Activated CD8-positive, alpha-beta memory T cell treated with anti-CD3 and anti-CD28 coated beads for 4 hours (primary cell): ENCODE data around the gene CCDC142.
"Not testable (repeated sequence)": the region's sequence is repeated elsewhere in the genome, so short reads cannot be mapped to it uniquely, and the experiment has no call there.

Source experiments
- DNase-seq, 2 donors: peaks; one replicate each; pipeline ENCODE4 v3.0.0-alpha.2; 2020; ENCODE audit warnings: low read depth in 2 of 2

CCDC142 gene

DNA sequence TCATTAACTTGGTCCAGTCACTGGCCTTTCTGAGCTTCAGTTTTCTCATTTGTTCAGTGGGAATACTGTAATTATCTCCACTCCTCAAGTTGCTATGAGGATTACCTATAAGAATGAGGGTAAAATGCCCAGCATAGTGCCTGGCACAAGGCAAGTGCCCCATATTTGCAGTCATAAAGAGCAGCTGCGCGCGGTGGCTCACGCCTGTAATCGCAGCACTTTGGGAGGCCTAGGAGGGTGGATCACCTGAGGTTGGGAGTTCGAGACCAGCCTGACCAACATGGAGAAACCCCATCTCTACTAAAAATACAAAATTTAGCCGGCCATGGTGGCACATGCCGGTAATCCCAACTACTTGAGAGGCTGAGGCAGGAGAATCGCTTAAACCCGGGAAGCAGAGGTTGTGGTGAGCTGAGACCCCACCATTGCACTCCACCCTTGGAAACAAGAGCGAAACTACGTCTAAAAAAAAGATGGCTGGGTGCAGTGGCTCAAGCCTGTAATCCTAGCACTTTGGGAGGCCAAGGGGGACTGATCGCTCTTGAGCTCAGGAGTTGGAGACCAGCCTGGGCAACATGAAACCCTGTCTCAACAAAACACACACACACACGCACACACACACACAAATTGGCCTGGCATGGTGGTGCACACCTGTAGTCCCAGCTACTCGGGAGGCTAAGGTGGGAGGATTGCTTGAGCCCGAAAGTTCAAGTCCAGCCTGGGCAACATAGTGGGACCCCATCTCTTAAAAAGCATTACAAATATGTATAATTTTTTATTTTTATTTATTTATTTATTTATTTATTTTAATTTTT lies 40.1 kb downstream of the CCDC142 start:
- DNase-seq = not testable (repeated sequence)

DNA sequence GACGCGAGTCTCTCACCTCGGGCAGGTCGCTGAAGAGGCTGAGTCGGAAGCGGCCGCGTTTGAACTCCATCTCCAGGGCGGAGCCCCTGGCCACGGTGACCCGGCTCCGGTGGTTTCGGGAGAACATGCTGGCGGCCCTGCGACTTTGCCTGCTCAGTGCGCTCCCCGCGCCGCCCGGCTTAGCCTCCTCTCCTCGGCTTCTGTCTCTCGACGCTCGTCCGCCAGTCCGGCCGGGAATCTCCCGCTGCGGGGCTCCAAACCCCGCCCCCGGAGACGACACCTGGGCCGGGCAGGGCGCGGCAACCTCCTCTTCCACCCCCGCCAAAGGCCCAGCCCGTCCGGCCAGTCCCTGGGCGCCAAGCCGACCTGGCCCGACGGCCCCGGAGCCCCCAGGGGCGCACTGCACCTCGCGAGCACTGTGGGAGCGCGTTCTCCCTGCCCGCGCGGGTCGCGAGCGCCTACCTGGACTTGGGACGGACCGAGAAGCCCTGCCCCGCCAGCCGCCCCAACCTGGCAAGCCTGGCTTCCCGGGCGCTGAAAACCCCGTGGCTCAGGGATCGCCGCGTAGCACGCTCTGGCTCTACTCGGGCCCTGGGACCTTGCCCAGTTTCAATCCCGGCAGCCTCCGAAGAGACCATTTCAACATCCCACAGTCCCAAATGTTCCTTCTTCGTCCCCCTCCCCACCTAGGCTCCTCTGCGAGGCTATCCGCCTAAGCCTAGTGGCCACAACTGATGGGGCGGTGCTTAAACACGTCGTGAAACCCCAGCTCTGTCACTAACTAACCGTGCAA lies 40.9 kb downstream of the CCDC142 start, which contains the start of gene RTKN:
Gene RTKN, minus strand, starts transcription at position 248 of the 793 bp plus-strand sequence. Its CDS starts 121 bp downstream, at position 127.
- no peak for DNase-seq

GRCh38 chr2:74441170-74441689 lies 41.6 kb downstream of the CCDC142 start:
- no peak for DNase-seq

- DNase-seq = no peak
Observed at GRCh38 chr2:74440378-74441169, 42.2 kb downstream of the CCDC142 start.

DNA sequence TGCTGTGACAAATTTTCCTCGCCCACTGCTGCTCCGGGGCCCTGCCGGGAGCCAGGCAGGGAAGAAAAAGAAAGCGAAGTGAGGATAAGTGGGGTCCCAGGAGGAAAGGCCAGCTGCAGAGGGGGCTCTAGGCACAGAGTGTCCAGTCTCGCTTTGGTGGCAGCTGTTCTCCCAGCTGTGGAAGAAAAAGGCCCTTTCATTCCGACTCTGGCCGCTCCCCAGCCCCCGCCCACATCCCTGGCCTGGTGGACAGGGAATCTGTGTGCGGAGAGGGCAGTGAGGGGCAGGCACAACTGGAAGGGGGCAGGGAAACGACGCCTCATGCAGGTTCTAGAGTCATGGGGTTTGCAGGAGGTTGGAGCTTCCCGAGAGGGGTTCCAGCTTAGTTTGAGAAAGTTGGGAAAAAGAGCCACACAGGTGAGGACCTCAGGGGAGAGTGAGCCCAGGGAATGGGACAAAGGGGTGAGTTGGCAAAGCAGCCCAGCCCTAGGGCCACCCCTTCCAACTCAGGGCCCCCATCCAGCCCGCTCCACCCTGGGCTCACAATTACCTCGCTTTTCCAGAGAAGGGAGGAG lies 42.9 kb downstream of the CCDC142 start:
- no peak for DNase-seq

GRCh38 chr2:74439373-74439772 lies 43.4 kb downstream of the CCDC142 start:
- no peak for DNase-seq

DNA sequence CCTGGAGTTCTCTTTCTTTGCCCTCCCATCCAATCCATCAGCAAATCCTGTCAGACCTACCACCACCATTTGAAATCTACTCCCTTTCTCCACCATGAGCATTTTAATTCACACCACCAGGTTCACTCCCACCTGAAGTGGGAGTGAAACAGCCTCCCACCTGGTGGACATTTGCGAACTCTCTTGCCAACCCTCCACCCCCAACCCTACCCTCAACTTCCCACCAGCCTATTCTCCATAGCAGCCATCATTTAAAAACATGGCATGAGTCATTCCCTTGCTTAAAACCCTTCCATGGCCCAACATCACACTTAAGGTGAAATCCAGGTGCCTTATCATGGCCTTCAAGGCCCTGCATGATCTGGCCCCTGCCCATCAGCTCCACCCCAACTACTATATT lies 44.5 kb downstream of the CCDC142 start:
- no peak for DNase-seq

DNA sequence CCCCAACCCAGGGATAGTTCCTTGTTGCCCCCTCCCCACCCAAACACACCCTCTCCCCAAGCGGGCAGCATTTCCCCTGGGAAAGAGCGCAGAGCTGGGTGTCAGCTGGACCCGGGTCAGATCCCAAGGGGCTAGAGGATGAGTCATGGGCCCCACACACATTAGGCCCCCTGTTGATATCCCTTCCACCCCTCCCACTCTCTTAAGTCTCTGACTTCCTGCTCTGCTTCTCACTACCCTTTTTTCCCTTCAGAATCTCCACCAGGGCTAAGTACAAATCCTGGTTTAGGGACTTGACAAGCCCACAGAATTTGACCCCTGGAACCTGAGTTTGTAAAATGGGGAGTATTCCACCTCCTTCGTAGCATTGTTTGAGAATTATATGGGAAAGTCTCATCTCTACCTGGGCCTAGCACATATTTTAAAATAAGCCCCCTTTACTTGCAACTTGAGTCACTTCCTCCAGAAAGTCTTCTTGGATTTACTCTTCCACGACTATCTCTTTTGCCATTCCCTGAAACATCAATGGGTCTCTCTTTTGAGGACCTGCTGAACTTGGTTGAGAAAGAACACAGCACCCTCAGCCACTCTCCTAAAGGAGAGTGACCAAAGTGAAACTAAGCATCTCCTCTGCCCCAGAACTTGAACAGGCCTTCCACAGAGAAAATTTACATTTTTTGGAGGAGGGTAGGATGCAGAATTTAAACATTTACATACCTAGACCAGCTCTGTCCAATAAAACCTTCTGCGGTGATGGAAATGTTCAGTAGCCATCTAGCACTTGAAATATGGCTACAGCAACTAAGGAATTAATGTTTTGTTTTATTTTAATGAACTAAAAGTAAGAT lies 45.7 kb downstream of the CCDC142 start:
- DNase-seq = no peak

- DNase-seq = no peak
Observed at GRCh38 chr2:74436111-74436805, 46.5 kb downstream of the CCDC142 start.

- no peak for DNase-seq
Observed at GRCh38 chr2:74430502-74430901, 52.3 kb downstream of the CCDC142 start.

DNA sequence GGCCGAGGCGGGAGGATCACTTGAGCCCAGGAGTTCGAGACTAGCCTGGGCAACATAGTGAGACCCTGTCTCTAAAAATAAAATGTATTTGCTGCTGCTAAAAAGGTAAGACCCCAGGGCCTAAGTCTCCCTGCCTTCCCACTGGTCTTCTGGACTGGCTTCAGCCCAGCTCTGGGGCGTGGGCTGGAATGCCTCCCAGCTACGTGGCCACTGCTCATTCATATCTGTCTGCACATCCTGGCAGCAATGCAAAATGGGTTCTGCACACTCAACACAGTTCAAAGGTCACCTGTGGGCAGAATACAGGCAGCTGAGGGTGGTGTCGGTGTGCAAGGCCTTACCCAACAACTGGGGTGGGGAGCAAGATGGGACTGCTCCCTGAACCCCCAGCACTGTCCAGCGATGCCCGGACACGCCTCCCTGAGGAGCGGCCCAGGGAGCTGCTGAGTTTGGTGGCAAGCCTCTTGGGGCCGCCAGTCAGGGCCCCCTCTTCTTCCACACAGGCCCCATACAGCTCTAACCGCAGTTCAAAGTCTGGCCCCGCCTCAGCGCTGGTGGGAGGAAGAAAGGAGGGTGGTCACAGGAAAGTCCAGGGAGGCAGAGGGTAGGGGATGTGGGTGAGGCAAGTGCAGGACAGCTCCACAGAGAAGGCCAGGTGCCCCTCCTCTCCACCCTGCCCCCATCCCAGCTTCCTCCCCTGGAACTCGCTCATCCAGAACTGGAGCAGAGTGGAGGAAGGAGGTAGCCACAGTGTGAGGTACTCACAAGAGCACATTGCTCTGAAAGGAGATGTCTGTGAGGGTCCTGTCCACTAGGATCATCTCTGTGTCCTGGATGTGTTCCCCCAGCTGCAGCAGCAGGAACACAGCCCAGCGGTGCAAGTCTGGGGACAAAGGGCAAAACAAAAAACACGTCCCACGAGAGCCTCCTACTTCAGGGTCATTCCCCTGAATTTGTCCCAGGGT lies 53.0 kb downstream of the CCDC142 start:
- no peak for DNase-seq

DNA sequence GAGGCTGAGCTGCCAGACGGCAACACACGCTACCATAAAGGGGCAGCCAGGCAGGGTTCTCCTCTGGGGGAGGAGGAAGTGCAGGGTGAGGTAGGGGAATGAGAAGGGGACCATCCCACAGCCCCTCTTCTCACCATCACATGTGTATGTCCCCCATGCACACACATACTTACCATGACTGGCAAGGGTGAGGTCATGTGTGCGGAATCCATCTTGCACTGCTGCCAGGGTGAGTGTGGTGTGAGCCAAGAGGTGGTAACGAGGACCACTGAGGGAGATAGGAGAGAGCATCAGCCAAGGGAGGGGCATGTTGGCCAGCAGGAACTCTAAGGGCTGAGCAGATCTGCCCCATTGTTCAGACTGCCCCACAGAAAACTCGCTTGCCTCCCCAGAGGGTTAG lies 54.1 kb downstream of the CCDC142 start:
- DNase-seq = no peak

DNA sequence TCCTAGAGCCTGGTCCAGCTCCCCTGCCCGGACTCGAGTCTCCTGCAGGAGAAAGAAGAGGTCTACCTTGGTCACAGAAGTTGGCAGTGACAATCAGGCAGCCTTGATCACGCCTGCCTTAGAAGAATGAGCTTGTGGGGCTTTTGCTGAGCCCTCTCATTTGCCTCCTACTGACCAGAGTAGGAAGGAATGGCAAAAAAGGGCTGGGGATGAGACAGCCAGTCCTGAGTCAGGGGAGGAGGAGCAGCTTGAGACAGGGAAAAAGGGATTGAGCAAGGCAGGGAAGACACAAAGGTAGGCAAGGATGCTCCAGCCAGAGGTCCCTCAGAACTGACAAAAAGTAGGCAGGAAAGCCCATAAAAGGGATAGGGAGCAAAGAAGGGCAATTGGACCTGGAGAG lies 55.2 kb downstream of the CCDC142 start:
- no peak for DNase-seq

- no peak for DNase-seq
Observed at GRCh38 chr2:74426181-74426758, 56.5 kb downstream of the CCDC142 start.

- DNase-seq = no peak
Observed at GRCh38 chr2:74425523-74425922, 57.3 kb downstream of the CCDC142 start.

GRCh38 chr2:74424995-74425406 lies 57.8 kb downstream of the CCDC142 start:
- DNase-seq = no peak

- no peak for DNase-seq
Observed at GRCh38 chr2:74424139-74424992, 58.4 kb downstream of the CCDC142 start.
